COLO668 (cell line): ENCODE data around the gene LBHD2.
A peak's percentile ranks its signal among the peaks of the same experiment; 100 is the strongest.

Experiments
- DNase-seq: peaks from one replicate; lab custom pipeline; 2025; ENCODE audit not compliant: unreplicated experiment; lab: John Stamatoyannopoulos, UW

LBHD2 gene

DNA sequence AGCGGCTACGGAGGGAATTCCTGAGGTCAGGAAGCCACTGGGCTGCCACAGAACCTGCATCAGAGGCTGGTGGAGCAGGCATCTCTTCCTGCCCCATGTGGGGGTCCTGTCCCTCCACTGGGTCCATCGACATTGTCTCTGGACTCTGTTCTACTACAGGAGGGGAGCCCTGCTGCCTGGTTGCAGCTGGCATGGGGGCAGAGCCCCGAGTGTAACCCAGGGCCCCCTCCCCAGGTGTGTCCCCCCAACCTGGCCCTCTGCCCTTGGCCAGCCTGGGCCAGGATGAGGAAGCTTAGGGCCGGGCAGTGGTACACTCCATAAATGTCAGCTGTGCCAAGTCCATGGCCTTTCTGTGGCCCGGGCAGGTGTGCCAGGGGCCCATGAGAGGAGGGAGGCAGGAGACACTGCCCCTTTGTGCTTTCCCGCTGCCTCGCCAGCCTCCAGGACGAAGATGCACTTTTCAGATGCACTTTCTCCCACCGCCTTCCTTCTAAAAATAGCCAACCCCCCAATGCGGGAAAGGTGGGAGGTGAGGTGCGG lies 6.5 kb downstream of the LBHD2 start:
- no peak for DNase-seq

- DNase-seq, result peak; percentile 57
These were observed 7.3 kb downstream of the LBHD2 start for GRCh38 chr14:103091041-103091882.

DNA sequence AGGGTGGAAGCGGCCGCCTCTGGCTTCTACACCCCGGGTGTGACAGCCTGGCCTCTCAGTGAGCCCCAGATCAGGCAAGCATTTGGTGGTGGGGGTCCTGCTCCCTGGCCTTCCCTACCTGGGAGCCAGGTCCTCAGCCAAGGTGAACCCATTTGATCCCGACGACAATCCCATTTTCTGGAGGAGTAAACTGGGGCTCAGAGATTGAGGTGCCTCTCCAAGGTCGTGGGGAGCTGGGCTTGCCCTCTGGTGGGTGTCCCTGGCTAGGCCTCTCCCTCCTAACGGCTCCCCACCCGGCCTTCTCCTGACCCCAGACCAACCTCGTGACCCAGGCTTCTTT lies 7.8 kb downstream of the LBHD2 start:
- no peak for DNase-seq

DNA sequence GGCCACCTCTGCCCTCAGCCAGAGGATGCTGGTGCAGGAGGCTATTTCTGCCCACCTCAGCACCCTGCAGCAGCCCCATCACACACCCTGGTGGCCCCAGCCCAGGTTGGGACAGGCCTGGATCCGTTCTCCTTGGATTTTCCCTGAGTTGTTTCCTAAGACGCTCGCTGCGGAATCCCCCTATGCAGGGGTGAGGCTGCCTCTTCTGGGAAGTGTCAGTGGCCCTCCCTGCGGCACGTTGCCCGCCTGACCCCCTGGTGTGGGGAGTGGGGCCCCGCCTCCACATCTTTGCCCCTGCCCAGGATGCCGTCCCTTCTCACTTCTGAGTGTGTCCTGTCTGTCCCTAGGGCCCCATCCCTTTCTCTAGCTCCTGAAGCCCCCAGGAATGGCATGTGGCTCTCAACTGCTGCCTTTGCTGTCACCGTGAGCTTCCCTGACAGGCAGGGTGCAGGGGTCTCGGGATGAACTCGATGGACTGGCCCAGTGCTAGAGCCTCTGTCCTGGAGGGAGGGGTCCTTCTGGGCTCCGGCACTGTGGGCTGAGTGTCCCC lies 9.9 kb downstream of the LBHD2 start:
- no peak for DNase-seq

DNA sequence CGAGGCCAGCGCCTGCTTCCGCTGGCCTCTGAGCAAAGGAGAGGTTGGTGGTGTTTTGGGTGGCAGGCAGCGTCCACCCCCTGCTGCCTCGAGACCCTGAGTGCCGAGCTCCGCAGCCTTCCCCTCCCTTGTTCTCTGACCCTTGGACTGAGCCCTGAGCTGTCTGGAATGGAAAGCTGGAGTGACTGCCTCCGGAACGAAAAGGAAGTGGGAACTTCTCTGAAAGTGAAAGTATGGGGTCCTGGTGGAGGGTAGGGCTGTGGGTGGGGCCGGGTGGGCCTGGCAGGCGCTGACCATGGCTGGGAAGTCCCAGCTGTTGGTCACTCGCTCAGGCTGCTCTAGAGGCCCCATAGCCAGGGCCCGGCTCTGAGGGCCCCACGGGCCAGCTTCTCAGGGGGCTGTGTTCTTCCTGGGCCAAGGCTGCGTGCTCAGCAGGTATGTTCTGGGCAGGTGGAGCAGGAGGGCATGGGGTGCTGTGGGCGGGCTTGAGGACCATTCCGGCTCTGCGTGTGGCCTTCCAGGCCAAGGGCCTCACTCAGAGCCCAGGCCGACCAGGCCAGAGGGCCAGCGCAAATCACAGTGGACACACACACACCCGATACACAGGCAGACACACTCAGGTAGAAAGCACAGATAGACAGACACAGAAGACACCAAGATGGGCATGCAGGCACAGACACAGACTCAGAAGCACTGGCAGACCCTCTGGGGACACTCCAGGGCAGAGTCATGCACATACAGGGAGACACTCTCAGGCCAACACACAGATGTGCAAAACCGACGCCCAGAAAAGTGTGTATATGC lies 10.6 kb downstream of the LBHD2 start, which contains the start of gene EXOC3L4:
Gene EXOC3L4, plus strand, starts transcription at position 320 of the 804 bp plus-strand sequence. CDS start 5,495 bp downstream, outside the sequence.
- no peak for DNase-seq

DNA sequence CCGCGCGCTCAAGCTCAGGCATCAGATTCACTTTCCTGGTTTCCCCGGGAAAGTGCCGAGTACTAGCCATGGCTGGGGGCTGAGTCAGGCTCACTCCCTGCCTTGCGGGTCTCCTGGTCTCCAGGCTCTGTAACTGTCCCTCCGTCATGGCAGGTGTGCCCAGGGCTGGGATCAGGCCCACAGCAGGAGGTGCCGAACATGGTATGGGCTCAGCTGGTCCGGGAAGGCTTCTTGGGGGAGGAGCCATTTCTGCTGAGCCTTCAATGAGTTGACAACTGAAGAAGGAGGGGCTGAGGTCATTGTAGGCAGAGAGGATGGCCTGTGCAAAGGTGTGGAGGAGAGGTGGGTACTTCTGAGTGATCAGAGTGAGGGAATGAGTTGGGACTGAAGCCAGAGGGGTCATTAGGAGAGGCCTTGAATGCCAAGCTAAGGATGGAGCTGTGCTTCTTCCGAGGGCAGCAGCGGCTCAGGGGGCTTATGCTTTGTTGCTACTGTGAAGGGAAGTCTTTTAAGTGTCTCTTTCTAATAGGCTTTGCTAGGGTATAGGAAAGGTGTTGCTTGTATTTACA lies 11.3 kb downstream of the LBHD2 start:
- DNase-seq, result no peak

- no peak for DNase-seq
These were observed 12.4 kb downstream of the LBHD2 start for GRCh38 chr14:103096387-103096786.

DNA sequence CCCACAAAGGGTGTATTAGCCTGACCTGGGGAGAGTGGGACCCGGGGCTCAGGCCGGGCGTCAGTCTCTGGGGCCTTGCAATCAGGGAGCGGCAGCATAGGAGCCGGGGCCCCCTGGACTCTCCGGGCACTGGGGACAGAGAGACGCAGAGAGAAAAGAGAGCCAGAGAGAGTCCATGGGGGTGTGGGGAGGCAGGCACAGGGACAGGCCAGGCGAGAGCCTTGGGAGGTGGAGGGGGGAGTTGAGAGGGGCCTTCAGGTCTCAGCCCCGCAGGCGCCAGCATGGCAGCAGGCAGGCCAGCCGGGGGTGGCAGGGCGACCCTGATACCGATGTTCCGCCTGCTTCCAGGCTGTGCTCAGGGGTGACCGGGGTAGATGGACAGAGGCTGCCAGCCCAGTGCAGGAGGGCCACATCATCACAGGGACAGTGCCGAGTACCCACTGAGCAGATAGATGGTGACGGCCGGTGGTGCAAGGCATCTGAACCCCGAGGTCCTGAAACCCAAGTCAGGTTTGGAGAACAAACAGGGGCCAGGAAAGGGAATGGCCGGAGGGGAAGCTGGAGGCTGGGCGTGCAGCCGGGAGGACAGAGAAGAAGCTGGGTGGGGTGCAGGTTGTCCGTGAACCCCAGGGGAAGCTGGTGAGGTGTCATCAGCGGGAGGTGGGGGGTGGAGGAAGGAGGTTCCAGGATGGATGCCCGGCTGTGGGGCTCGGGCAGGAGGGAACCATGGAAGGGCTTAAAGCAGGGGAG lies 13.4 kb downstream of the LBHD2 start:
- no peak for DNase-seq

DNA sequence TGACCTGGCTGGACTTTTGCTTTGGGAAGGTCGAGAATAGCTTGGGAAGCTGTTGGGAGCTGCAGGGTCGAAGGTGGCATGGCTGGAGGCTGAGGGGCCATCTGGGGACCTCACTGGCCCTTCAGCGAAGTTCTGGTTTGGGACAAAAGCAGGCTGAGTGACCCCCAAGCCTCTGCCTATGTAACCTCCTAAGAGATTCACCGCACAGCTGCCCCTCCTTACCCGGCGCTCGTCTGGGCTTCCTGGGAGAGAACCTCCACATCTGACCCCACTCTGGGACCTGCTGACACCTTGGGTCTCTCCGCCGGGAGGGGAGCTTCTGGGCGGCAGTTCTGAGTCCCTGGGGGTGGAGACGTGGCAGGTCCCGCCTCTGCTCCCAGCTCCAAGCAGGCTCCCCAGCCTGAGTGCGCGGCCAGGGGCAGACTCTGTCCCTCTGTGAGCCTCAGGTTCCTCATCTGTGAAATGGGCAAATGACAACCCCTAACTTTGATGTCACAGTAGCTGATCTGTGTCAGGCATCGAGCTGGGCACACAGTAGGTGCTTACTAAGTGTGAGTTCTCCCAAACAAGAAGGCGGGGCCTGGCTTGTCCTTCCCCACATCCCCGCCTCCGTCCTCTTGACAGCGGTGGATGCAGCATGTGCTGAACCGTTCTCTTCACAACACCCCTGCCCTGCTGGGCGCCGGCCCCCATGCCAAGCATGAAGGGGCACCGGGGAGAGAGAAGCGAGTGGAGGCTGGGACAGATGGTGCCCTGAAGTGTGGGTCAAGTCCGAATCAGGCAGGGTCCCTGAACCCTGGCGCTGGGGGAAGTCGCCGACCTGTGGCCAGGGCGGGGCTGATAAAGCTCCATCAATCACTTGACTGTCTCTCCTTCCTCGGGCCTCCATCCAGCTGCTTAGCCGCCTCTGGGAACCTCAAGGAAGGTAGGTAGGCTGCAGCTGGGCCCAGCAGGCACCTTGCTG lies 14.3 kb downstream of the LBHD2 start:
- DNase-seq, result no peak

GRCh38 chr14:103099081-103099732 lies 15.2 kb downstream of the LBHD2 start:
- DNase-seq, result no peak

GRCh38 chr14:103099733-103100280 lies 15.8 kb downstream of the LBHD2 start:
- DNase-seq, result no peak

GRCh38 chr14:103100281-103101121 lies 16.5 kb downstream of the LBHD2 start:
- DNase-seq, result no peak

DNA sequence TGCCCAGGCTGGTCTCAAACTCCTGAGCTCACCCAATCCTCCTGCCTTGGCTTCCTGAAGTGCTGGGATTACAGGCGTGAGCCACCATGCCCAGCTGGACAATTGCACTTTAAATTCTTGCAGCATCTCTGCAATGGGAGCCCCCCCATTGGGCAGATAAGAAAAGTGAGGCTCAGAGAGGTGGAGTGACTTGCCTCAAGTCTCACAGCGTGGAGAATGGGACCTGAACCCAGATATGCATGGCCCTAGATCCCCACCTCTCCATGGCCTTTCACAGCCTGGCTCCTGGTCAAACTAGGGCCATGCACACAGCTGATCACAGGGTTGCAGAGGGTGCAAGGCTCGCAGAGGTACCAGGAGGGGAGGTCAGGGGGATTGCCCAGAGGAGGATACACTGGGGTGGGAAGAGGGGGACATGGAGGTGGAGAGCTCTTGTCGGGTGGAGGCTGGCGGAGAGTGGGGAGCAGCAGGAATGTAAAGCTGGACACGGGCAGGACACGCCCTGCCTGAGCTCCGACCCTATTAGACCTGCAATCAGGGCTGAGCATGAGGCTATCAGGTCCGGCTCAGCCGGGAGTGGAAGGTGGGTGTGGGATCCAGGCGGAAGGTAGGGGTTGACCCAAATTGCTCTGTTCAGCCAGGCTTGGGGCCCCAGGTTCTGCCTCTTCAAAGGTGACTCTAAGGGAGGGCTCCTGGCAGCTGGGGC lies 17.4 kb downstream of the LBHD2 start:
- no peak for DNase-seq

DNA sequence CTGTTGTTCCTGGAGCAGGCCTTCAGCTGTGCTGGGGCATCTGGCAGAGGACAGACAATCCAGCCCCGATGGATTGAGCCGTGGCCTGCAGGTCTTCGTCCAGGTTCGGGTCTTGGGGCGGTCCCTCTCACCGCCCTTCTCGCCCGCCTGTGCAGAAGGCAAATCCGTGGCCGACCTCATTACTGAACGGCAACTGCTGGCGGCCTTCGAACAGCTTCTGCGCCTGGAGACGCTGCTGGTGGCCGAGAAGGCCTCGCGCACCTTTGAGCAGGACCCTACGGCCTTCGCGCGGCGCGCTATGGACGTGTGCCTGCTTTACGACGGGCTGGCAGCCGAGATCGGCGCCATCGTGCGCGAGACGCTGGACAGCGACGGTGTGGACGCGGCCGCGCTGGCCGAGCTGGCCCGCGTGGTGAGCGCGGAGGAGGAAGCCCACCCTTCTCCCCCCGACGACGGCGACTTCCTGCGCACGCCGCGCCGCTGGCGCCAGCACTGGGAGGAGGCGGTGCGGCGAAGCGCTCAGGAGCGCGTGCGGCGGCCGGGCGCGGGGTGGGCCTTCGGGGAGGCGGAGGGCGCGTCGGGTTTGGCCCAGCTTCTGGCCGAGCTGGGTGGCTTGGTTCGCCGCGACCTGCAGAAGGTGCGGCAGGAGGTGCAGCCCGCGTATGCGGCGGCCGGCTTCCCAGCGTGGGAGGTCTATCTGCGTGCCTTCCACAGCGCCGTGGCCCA lies 18.1 kb downstream of the LBHD2 start:
- DNase-seq, result no peak

DNA sequence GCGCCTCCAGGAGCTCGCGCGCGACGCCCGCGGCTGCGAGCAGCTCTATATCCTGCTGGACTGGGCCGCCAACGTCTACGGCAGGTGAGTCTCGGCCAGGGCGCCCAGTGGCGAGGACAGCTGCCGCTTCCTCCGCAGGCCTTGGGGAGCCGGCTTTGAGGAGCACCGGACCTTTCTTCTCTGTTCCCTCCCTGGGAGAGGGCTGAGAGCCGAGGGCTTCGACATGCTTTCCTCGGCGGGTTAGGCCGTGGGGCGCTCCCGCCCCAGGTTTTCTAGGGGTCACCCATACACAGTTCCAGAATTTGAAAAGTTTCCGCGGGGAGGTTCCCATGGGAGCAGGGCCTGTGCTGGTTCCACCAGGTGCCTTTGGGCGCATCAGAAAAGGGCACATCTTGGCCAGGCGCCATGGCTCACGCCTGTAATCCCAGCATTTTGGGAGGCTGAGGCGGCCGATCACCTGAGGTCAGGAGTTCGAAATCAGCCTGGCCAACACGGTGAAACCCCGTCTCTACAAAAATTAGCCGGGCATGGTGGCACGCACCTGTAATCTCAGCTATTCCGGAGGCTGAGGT lies 18.8 kb downstream of the LBHD2 start:
- DNase-seq, result peak; percentile 49
